Spinal cord (tissue), 10 donors: ENCODE measurements around the gene CASP9. TPM values are rescaled to one million over a fixed set of nuclear protein-coding genes. Genes with fewer than 3 reads are reported as not detected.
"Not testable (repeated sequence)": the region's sequence is repeated elsewhere in the genome, so short reads cannot be mapped to it uniquely, and the experiment has no call there.

Experiments
- DNase-seq, 6 donors: peaks; one replicate each; pipeline versions ENCODE4 v3.0.0 to v3.0.0-alpha.2; 2013 to 2015; ENCODE audit warnings: low spot score in 6 of 6, low read depth in 4 of 6
- H3K27ac ChIP-seq: one replicate; pipeline ENCODE4 v1.5.1; 2013; ENCODE audit warnings: low read depth, low read length, control low read depth
- H3K27me3 ChIP-seq: one replicate; pipeline ENCODE4 v1.6.1; 2013; ENCODE audit warnings: low read length; ENCODE audit not compliant: control insufficient read depth, insufficient read depth
- H3K36me3 ChIP-seq: one replicate; pipeline ENCODE4 v1.6.1; 2013; ENCODE audit warnings: low read length; ENCODE audit not compliant: control insufficient read depth, insufficient read depth
- H3K4me1 ChIP-seq: one replicate; pipeline ENCODE4 v1.6.1; 2013; ENCODE audit warnings: low read length; ENCODE audit not compliant: control insufficient read depth, insufficient read depth
- H3K4me3 ChIP-seq: one replicate; pipeline ENCODE4 v1.5.1; 2013; ENCODE audit warnings: low read depth, low read length, control low read depth
- H3K9me3 ChIP-seq: one replicate; pipeline ENCODE4 v1.6.1; 2013; ENCODE audit warnings: low read length; ENCODE audit not compliant: control insufficient read depth, insufficient read depth
- WGBS: methylation state at CpG from one replicate; pipeline ENCODE4 v1.1.5; 2013; ENCODE audit warnings: missing lambda C conversion rate; ENCODE audit not compliant: insufficient coverage; 5-methylcytosine and 5-hydroxymethylcytosine counted together
- polyA plus RNA-seq, 2 donors: library from polyadenylated mRNA; unstranded; fragments of 120-200 nt; gene quantifications; one replicate each; pipeline ENCODE4 v1.2.1, GENCODE V29; 2013; ENCODE audit not compliant: insufficient read length in 2 of 2
- total RNA-seq, 2 donors: library from RNA; depleted of rRNA in 1 of 2; stranded (reverse); fragments of 120-200 nt in 1 of 2; fragments of >200 nt in 1 of 2; gene quantifications; one replicate each; pipeline versions ENCODE4 v1.2.3 to v1.2.4, GENCODE V29; 2013 to 2014
- donor health status: healthy.

CASP9 gene
- total and polyA plus RNA-seq, 4 donors, result 10.3 to 23.7 (median 18.0) TPM

- no peaks in the 10 kb centered on the region for H3K27me3 ChIP-seq
- no peak for DNase-seq
- no peaks in the 10 kb centered on the region for H3K4me1 ChIP-seq
- 79% methylated on average over 4 of the region's 4 CpGs for WGBS
- H3K4me3 ChIP-seq, result no peak overlapping the region
- H3K27ac ChIP-seq, result no peak overlapping the region
- peaks cover 63% of the 10 kb centered on the region for H3K36me3 ChIP-seq
- no peaks in the 10 kb centered on the region for H3K9me3 ChIP-seq
These were observed 19.6 kb downstream of the CASP9 start for GRCh38 chr1:15504436-15504835.

- H3K4me1 ChIP-seq, result no peaks in the 10 kb centered on the region
- no peak overlapping the region for H3K27ac ChIP-seq
- H3K9me3 ChIP-seq, result no peaks in the 10 kb centered on the region
- H3K36me3 ChIP-seq, result peaks cover 62% of the 10 kb centered on the region
- H3K27me3 ChIP-seq, result no peaks in the 10 kb centered on the region
- no peak overlapping the region for H3K4me3 ChIP-seq
- DNase-seq, result peak in 2 of 6 donors; percentile 38 to 49
- 54% methylated on average over 7 of the region's 17 CpGs for WGBS
These were observed 22.6 kb downstream of the CASP9 start for GRCh38 chr1:15501208-15502032.

- Histone ChIP-seq H3K9me3 (no peaks in the 10 kb centered on the region), H3K27me3 (no peaks in the 10 kb centered on the region), H3K4me1 (no peaks in the 10 kb centered on the region), H3K4me3 (no peak overlapping the region), H3K36me3 (peaks cover 54% of the 10 kb centered on the region), H3K27ac (no peak overlapping the region)
- WGBS, result 60% methylated on average over 8 of the region's 19 CpGs
- DNase-seq, result peak in 1 of 6 donors; percentile 23
These were observed 23.5 kb downstream of the CASP9 start for GRCh38 chr1:15500184-15501178.

- Histone ChIP-seq H3K27ac (no peak overlapping the region), H3K4me3 (no peak overlapping the region), H3K4me1 (peaks cover 6% of the 10 kb centered on the region), H3K36me3 (peaks cover 46% of the 10 kb centered on the region), H3K9me3 (no peaks in the 10 kb centered on the region), H3K27me3 (no peaks in the 10 kb centered on the region)
- 98% methylated on average over 9 of the region's 9 CpGs for WGBS
- no peak for DNase-seq
These were observed 30.1 kb downstream of the CASP9 start for GRCh38 chr1:15493869-15494390.

- no peaks in the 10 kb centered on the region for H3K9me3 ChIP-seq
- H3K27ac ChIP-seq, result no peak overlapping the region
- H3K4me3 ChIP-seq, result no peak overlapping the region
- peaks cover 7% of the 10 kb centered on the region for H3K4me1 ChIP-seq
- 89% methylated on average over 5 of the region's 5 CpGs for WGBS
- DNase-seq, result no peak
- no peaks in the 10 kb centered on the region for H3K27me3 ChIP-seq
- peaks cover 37% of the 10 kb centered on the region for H3K36me3 ChIP-seq
These were observed 31.4 kb downstream of the CASP9 start for GRCh38 chr1:15492596-15492995.

- peaks cover 40% of the 10 kb centered on the region for H3K36me3 ChIP-seq
- not testable (repeated sequence) for H3K4me1 ChIP-seq, H3K4me3 ChIP-seq, H3K27ac ChIP-seq, H3K9me3 ChIP-seq, DNase-seq, H3K27me3 ChIP-seq
- 80% methylated on average over 1 of the region's 4 CpGs for WGBS
These were observed 33.0 kb downstream of the CASP9 start for GRCh38 chr1:15491010-15491409.

- no peak overlapping the region for H3K27ac ChIP-seq
- WGBS, result 27% methylated on average over 12 of the region's 13 CpGs
These were observed 34.8 kb downstream of the CASP9 start for GRCh38 chr1:15489052-15489736.

GRCh38 chr1:15488371-15488770 is 35.6 kb downstream of the CASP9 start:
- Histone ChIP-seq H3K4me3 (no peak overlapping the region), H3K27me3 (no peaks in the 10 kb centered on the region), H3K4me1 (peaks cover 7% of the 10 kb centered on the region), H3K36me3 (peaks cover 31% of the 10 kb centered on the region), H3K9me3 (no peaks in the 10 kb centered on the region), H3K27ac (no peak overlapping the region)
- WGBS, result 74% methylated on average over 2 of the region's 3 CpGs
- DNase-seq, result no peak

More at GRCh38 chr1:15489052-15489736, 34.8 kb downstream of the CASP9 start:
- Histone ChIP-seq H3K4me1 (peaks cover 7% of the 10 kb centered on the region), H3K27me3 (no peaks in the 10 kb centered on the region), H3K36me3 (peaks cover 36% of the 10 kb centered on the region), H3K4me3 (no peak overlapping the region), H3K9me3 (no peaks in the 10 kb centered on the region)
- peak in 2 of 6 donors; percentile 64 to 81 for DNase-seq
